ENCODE measurements around the gene C11orf58. TPM values are rescaled to one million over a fixed set of nuclear protein-coding genes. Genes with fewer than 3 reads are reported as not detected.

C11orf58 gene
- total RNA-seq, 1 experiment from 2014 or later = 156 TPM

DNA sequence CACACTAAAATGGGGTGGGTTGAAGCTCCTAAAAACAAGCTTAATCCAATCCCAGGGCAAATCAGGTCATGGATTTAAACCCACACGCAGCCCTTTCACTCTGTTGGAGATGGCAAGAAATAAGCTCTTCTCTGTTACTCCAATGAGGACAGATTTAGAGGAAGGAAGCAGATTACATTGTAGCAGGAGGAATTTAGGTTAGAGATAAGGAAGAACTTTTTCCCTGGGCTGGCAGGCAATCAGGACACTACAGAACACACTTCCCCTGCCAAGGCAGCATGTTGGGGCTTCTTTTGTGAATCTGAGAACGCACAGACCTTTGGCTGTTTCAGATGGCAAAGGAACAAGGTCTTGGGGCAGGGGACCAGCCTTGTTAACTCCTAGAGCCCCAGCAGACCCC lies 46.2 kb downstream of the C11orf58 start:
- DNase-seq (ENCODE audit: low read depth) = no peak

DNA sequence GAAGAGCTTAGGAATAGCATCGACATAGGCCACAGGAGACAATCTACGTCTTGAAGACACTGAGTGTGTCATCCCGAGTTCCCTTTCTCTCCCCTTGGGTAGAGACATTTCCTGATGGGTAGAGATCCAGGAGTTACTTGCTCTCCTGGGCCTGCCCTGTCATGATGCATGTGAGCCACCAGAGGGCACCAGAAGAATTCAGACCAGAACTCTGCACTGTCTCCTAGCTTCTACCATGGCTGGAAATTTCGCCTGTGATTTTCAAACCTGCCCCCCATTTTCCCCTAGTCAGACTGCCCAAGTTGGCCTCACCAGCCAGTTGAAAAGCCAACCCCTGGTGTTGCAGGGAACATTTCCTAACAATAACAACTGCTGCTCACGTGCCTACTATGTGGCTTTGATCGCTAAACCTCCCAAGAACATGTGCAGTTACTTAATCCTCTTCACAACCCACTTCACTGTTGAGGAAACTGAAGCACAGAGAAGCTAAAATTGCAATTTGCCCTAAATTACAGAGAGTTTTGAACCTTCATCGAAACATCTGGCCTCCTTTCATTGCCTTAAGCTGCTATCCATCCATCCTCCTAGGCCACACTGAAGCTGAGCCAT lies 47.2 kb downstream of the C11orf58 start:
- DNase-seq (ENCODE audit: low read depth) = peak; percentile 65

- DNase-seq (ENCODE audit: low read depth) = no peak
Observed at GRCh38 chr11:16786131-16786530, 47.7 kb downstream of the C11orf58 start.

DNA sequence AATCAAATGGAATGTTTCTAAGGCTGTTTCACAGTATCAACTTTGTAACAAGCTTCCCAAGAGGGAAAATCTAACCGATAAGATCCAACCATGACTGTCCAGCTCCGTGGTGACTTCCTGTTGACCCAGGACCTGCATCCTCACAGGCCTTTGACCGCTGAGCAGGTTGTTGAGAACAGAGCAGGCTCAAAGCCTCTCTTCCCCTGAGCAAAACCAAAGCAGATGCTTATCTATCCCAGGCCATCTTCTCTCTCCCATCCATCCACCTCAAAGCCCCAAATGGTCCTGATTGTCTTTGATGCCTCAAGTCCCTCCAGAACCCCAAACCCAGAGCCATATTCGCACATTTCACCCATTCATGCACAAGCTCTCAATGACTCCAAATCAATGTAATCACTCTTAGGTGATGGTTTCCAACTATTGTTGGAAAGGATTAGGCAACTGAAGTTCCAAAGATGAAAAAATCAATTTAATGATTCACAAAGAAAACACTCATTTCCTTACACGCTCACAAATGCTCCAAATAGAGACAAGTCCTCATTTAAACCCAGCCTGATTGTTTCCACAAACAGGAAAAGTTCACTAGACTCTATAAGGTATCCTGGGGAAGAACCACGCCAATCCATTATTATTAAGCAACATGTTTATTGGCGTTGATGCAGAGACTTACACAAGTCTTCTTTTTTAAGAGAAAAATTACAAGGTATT lies 48.7 kb downstream of the C11orf58 start:
- peak; percentile 18 for DNase-seq (ENCODE audit: low read depth)

DNA sequence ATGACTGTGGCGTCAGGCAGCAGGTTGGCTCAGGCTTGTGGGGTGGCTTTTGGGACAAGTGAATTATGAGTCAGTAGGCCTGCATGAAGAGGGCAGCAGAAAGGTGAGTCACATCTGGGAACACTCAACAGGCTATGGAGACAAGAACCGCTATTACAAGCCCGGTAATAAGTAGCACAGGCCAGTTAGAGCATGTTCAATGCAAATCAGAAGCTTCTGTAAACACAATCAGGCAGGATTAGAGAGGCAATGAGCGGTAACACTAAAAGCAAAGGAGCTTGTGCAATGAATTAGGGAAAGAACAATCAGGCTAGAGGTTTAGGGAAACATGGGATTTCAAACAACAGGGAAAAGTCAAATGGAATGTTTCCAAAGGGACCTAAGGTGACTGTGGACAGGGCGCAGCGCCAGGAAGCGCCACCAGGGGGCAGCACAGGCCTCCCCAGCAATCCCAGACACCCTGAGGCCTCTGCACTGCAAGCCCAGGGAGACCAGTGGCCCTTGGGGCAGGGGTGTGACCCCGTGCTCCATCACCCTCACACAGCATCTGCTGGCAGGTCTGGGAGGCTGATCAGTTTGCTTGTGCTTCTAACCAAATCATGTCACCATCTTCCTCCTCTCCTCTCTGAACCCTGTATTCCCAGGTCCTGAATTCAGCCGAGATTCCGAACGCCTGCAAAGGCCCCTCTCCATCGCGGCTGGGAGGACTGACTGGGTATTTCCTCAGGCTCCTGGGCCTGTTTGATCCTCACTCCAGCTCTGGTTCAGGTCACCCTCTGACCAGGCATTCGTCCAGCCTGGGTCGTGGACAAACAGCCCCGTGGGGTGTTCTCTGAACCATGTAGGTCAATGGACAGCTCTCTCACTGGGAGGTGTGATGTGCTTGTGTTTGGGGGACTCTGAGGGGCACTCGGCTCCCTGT lies 50.0 kb downstream of the C11orf58 start:
- DNase-seq (ENCODE audit: low read depth) = peak; percentile 89

DNA sequence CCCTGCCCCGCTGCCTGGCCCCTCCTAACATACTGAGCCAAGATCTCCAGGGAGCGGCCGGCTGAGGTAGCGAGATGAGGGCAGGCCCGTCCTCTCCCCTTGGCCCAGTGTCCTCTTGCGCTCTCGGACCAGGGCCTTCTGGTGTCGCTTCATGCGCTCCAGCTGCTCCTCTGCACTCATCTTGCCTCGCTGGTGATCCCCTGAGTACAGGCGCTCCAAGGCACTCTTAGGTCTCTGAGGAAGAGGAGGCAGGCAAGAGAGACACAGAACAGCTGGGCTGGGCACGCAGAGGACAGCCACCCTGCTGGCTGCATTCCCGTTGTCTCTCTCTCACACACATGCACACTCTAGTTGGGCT lies 50.6 kb downstream of the C11orf58 start:
- DNase-seq (ENCODE audit: low read depth) = no peak

DNA sequence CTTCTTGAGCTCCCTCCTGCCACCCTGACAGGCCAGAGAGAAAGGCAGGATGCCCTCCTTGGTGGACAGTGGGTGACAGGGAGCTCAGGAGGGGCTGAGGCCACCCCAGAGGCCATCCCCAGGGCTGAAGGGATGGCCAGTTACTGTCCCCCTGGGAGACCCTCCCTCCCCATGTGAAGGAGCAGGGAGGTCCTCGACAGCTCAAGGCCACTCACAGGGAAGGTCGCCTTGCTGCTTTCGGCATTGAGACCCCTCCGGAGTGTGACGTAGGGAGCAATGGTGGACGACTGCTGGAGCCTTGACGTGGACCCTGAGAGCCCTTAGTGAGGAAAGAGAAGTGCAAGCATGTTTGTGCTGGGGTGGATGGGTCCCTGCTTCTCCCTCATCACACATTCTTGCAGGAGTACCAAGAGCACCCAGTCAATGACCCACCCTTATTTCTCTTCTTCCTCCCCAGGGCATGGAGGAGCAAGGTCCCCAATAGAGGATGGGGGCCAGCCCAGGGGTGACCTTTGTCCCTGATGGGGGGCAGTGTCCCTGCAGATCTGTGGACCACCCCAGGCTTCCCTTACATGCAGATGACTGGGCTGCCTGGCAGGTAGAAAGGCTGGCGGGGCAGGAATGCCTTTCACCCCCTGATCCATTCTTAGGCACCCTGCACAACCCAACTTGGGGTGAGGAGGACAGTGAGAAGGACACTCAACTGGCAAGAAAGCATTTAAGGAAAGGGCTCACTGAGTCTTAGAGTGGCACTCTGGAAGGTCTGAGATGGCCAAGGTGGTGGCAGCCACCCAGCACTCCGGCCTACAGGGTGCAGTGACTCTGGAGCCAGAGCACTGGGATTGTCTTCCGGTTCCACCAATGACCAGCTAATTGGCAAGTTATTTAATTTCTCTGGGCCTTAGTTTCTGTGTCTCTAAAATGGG lies 51.4 kb downstream of the C11orf58 start:
- no peak for DNase-seq (ENCODE audit: low read depth)

GRCh38 chr11:16790486-16791190 lies 52.2 kb downstream of the C11orf58 start:
- DNase-seq (ENCODE audit: low read depth) = no peak

GRCh38 chr11:16791191-16791961 lies 52.9 kb downstream of the C11orf58 start:
- DNase-seq (ENCODE audit: low read depth) = peak; percentile 96

- peak; percentile 58 for DNase-seq (ENCODE audit: low read depth)
Observed at GRCh38 chr11:16792426-16792825, 54.0 kb downstream of the C11orf58 start.

GRCh38 chr11:16793009-16793408 lies 54.6 kb downstream of the C11orf58 start:
- no peak for DNase-seq (ENCODE audit: low read depth)

- DNase-seq (ENCODE audit: low read depth) = no peak
Observed at GRCh38 chr11:16793511-16793910, 55.1 kb downstream of the C11orf58 start.

- no peak for DNase-seq (ENCODE audit: low read depth)
Observed at GRCh38 chr11:16794047-16794818, 55.8 kb downstream of the C11orf58 start.

DNA sequence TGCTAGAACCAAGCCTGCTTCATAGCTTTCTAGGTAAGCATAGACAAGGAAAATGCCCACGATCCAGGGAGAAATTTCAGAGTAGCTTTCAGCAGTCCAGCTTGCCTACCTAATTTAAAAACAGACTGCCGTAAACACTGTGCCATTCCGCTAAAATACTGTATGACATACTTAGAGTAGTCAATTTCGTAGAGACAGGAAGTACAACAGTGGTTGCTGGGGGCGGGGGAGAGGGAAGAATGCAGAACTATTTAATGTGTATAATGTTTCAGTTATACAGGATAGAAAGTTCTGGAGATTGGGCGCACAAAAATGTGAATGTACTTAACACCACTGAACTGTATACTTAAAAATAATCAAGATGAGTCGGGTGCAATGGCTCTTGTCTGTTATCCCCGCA lies 56.7 kb downstream of the C11orf58 start:
- DNase-seq (ENCODE audit: low read depth) = no peak

- no peak for DNase-seq (ENCODE audit: low read depth)
Observed at GRCh38 chr11:16796311-16796710, 57.9 kb downstream of the C11orf58 start.

DNA sequence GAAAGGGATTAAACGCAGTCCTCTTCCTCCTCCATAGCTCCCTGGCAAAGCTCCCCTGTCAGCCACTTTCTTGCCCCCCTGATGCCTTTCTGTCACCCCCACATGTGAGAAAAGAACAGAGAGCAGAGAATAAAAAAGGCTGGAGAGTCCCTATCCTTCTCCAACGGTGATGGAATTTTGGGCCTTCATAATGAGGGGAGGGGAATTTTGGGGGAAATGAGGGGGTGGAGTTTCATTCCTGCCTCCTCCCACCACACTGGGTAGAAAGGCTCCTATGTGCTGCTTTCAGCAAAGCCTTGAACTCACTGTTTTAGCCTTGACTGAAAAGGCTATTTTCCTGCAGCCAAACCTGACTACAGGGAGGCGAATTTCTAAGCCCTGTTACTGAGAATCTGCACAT lies 59.3 kb downstream of the C11orf58 start:
- DNase-seq (ENCODE audit: low read depth) = no peak

- no peak for DNase-seq (ENCODE audit: low read depth)
Observed at GRCh38 chr11:16799221-16799620, 60.8 kb downstream of the C11orf58 start.

DNA sequence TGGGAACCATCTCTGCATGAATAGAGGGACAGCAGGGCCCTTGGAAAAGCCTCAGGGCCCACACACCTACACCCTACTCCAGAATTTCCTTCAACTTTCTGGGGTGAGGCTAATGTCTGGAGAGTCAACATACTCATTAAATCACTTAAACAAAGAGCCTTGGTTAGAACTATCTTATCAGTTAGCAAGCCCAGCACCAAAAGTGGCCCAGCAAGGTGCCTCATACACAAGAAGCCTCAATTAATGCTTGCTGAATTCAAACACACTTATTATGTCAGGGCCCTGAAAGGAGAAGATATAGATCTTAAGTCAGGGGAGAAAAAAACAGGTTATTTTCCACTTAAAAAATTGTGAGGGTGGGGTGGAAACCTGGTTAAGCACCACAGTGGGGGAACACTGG lies 61.4 kb downstream of the C11orf58 start:
- DNase-seq (ENCODE audit: low read depth) = no peak

DNA sequence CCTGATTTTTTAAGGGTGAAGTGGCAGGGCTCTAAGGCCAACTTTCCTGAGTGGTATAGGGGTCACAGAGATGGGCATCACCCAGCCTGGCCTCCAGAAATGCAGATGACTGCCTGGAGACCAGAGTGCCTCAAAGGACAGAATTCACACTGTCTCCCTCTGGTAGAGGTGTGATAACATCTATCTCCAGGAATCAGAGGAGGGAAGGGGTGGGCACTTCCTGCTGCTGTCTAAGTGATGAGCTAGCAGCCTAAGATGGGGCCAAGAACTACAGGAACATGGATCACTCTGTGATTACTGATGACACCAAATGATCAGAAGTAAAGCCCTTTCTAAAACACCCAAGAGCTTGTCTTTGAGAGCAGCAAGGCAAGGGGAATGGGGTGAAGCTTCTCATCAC lies 61.9 kb downstream of the C11orf58 start:
- no peak for DNase-seq (ENCODE audit: low read depth)

All from HT1080 (cell line).